Measurements from ENCODE around the gene VSTM2L.
"Not testable (repeated sequence)": the region's sequence is repeated elsewhere in the genome, so short reads cannot be mapped to it uniquely, and the experiment has no call there.

The VSTM2L gene

GRCh38 chr20:37944456-37944981 lies 41.6 kb downstream of the VSTM2L start:
- Mint-ChIP-seq H3K4me1 (no peaks in the 10 kb centered on the region), H3K27me3 (peaks cover 24% of the 10 kb centered on the region), H3K36me3 (peaks cover 12% of the 10 kb centered on the region)

DNA sequence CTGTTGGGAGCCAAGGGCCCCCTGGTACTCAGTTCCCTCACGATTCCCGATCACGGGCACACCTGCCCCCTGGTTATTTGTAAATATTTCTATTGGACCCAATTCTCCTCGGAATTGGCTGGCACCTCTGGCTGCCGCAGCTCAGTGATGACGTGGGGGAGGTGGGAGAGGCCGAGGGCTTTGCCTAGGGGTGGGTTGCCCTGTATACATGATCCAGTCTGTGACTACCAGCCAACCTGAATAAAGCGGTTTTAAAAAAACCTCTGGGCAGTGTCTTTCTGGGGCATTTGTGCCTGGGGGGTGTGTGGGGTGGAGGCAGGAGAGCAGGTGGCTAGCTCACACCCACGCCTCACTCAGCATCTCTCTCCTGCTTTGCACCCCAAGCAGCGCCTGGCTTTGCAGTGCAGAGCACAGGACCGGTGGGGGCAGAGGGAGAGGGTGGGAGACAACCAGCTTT lies 42.2 kb downstream of the VSTM2L start:
- Mint-ChIP-seq H3K36me3 (peaks cover 12% of the 10 kb centered on the region), H3K9me3 (peaks cover 12% of the 10 kb centered on the region), H3K27ac (no peak overlapping the region)

More at GRCh38 chr20:37944456-37944981, 41.6 kb downstream of the VSTM2L start:
- Mint-ChIP-seq H3K9me3 (peaks cover 12% of the 10 kb centered on the region), H3K4me3 (no peak overlapping the region), H3K27ac (no peak overlapping the region)
- ATAC-seq: peak; percentile 42

GRCh38 chr20:37946946-37947345 lies 44.0 kb downstream of the VSTM2L start:
- H3K27me3 Mint-ChIP-seq: peaks cover 18% of the 10 kb centered on the region
- H3K4me1 Mint-ChIP-seq: no peaks in the 10 kb centered on the region
- no peak overlapping the region for H3K27ac Mint-ChIP-seq
- H3K4me3 Mint-ChIP-seq: no peak overlapping the region
- H3K9me3 Mint-ChIP-seq: peaks cover 12% of the 10 kb centered on the region
- H3K36me3 Mint-ChIP-seq: peaks cover 12% of the 10 kb centered on the region
- ATAC-seq: no peak

More for the DNA sequence above, 42.2 kb downstream of the VSTM2L start:
- Mint-ChIP-seq H3K4me1 (no peaks in the 10 kb centered on the region), H3K27me3 (peaks cover 18% of the 10 kb centered on the region), H3K4me3 (no peak overlapping the region)
- ATAC-seq: no peak

GRCh38 chr20:37947943-37948342 lies 45.0 kb downstream of the VSTM2L start:
- Mint-ChIP-seq H3K27ac (no peak overlapping the region), H3K36me3 (peaks cover 12% of the 10 kb centered on the region), H3K27me3 (peaks cover 18% of the 10 kb centered on the region), H3K4me1 (no peaks in the 10 kb centered on the region), H3K4me3 (no peak overlapping the region), H3K9me3 (peaks cover 12% of the 10 kb centered on the region)
- no peak for ATAC-seq

GRCh38 chr20:37948956-37949355 lies 46.0 kb downstream of the VSTM2L start:
- H3K4me1 Mint-ChIP-seq: no peaks in the 10 kb centered on the region
- peaks cover 18% of the 10 kb centered on the region for H3K27me3 Mint-ChIP-seq
- peaks cover 12% of the 10 kb centered on the region for H3K36me3 Mint-ChIP-seq
- H3K27ac Mint-ChIP-seq: no peak overlapping the region
- H3K9me3 Mint-ChIP-seq: peaks cover 12% of the 10 kb centered on the region
- H3K4me3 Mint-ChIP-seq: no peak overlapping the region
- ATAC-seq: no peak

DNA sequence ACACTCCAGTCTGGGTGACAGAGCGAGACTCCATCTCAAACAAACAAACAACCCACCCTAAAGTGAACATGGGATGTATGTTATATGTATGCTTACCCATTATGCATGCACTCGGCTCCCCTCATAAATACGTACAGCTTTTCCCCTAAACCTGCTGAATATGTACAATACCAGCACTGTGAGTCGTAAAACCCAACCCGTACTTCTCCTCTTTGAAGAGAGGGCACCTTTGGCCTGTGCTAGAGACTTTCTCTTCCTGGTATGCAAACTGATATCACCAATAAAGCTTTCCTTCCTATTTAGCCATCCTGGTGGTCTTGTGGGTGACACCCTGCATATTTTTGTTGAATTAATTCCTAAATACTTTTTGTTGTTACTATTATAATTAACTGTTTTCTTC lies 51.3 kb downstream of the VSTM2L start:
- no peak for ATAC-seq
- no peak overlapping the region for H3K27ac Mint-ChIP-seq
- H3K9me3 Mint-ChIP-seq: no peaks in the 10 kb centered on the region
- no peaks in the 10 kb centered on the region for H3K4me1 Mint-ChIP-seq
- H3K27me3 Mint-ChIP-seq: no peaks in the 10 kb centered on the region
- H3K36me3 Mint-ChIP-seq: no peaks in the 10 kb centered on the region
- no peak overlapping the region for H3K4me3 Mint-ChIP-seq

- ATAC-seq: no peak
- H3K9me3 Mint-ChIP-seq: no peaks in the 10 kb centered on the region
These were observed 51.7 kb downstream of the VSTM2L start for GRCh38 chr20:37954626-37955025.

GRCh38 chr20:37955511-37955910 lies 52.6 kb downstream of the VSTM2L start:
- Mint-ChIP-seq H3K27ac (no peak overlapping the region), H3K9me3 (no peaks in the 10 kb centered on the region), H3K4me3 (no peak overlapping the region), H3K4me1 (no peaks in the 10 kb centered on the region), H3K36me3 (no peaks in the 10 kb centered on the region), H3K27me3 (no peaks in the 10 kb centered on the region)
- no peak for ATAC-seq

More at GRCh38 chr20:37954626-37955025, 51.7 kb downstream of the VSTM2L start:
- Mint-ChIP-seq H3K4me1 (no peaks in the 10 kb centered on the region), H3K36me3 (no peaks in the 10 kb centered on the region), H3K27me3 (no peaks in the 10 kb centered on the region), H3K4me3 (no peak overlapping the region), H3K27ac (no peak overlapping the region)

DNA sequence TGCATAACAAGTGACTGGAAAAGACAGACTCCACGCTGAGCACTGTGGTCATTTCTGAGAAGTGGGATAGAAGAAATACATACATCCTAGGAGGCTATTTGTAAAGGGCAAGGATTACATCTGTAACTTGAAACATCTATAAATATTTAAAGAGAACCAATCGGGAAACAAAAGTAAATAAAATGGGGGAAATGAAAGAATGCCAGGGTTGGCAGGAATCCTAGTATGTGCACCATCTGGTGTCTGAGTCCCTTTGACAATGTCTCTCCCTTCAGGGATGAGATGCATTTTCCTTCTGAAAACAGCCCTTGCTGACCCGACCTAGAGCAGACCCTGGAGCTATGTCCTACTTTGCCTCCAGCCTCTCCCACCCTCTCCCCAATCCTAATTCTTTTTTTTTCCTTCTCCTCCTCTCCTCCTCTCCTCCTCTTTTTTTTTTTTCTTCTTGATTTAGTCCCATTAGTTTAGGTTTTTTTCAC lies 53.2 kb downstream of the VSTM2L start:
- no peak overlapping the region for H3K4me3 Mint-ChIP-seq
- no peaks in the 10 kb centered on the region for H3K36me3 Mint-ChIP-seq
- no peaks in the 10 kb centered on the region for H3K9me3 Mint-ChIP-seq
- no peak overlapping the region for H3K27ac Mint-ChIP-seq
- ATAC-seq: no peak
- no peaks in the 10 kb centered on the region for H3K4me1 Mint-ChIP-seq
- no peaks in the 10 kb centered on the region for H3K27me3 Mint-ChIP-seq

DNA sequence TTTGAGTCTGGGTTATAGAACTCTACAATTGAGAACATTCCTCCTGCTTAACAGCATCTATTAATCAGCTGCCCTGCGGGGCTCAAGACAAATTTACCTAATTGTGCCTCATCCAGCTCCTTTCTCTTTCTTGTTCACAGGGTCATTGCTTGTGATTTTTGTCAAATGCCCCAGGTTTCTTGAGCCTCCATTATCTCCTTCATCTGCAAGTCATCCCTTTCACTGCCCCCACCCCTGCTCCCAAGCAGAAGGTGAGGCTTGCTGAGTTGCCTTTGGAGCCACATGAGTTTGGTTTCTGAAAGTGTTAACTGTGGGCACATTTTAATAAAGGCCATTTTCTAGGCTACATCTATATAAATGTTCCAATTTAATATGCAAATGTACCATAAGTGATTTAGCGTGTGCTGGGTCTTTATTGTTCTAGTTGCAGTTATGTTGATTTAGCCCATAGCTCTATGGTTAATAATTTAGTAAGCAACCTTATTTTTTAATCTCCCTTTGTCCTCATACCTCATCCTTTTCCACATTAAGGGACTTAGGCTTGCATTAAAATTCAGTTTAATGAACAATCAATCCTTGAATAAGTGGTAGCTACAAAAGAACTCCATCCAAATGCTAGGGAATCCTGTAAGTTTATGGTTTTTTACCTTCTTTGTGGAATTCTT lies 56.1 kb downstream of the VSTM2L start:
- H3K27ac Mint-ChIP-seq: no peak overlapping the region
- no peak overlapping the region for H3K4me3 Mint-ChIP-seq
- H3K4me1 Mint-ChIP-seq: no peaks in the 10 kb centered on the region
- H3K9me3 Mint-ChIP-seq: peaks cover 3% of the 10 kb centered on the region
- no peak for ATAC-seq
- H3K36me3 Mint-ChIP-seq: no peaks in the 10 kb centered on the region
- no peaks in the 10 kb centered on the region for H3K27me3 Mint-ChIP-seq

DNA sequence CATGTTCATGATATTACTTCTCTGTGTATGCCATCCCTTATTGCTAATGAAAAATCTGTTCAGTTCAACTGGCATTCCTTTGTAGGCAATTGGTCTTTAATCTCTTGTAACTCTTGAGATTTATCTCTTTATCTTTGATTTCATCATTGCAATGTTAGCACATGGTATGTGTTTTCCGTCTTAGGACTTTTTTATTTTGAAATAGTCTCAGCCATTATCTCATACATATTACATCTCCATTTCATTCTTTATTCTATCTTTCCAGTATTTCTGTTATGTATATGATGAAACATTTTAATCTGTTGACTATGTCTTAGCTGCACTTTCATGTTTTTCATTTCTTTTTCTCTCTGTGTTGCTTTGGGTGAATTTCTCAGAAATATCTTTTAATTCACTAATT lies 58.1 kb downstream of the VSTM2L start:
- no peak for ATAC-seq
- Mint-ChIP-seq H3K9me3 (peaks cover 13% of the 10 kb centered on the region), H3K4me1 (no peaks in the 10 kb centered on the region), H3K36me3 (peaks cover 1% of the 10 kb centered on the region), H3K27me3 (peaks cover 3% of the 10 kb centered on the region), H3K4me3 (no peak overlapping the region), H3K27ac (no peak overlapping the region)

GRCh38 chr20:37963483-37963882 lies 60.6 kb downstream of the VSTM2L start:
- Mint-ChIP-seq H3K27me3 (peaks cover 13% of the 10 kb centered on the region), H3K36me3 (peaks cover 12% of the 10 kb centered on the region), H3K9me3 (peaks cover 26% of the 10 kb centered on the region)
- ATAC-seq, H3K4me3 Mint-ChIP-seq, H3K27ac Mint-ChIP-seq, H3K4me1 Mint-ChIP-seq: not testable (repeated sequence)

DNA sequence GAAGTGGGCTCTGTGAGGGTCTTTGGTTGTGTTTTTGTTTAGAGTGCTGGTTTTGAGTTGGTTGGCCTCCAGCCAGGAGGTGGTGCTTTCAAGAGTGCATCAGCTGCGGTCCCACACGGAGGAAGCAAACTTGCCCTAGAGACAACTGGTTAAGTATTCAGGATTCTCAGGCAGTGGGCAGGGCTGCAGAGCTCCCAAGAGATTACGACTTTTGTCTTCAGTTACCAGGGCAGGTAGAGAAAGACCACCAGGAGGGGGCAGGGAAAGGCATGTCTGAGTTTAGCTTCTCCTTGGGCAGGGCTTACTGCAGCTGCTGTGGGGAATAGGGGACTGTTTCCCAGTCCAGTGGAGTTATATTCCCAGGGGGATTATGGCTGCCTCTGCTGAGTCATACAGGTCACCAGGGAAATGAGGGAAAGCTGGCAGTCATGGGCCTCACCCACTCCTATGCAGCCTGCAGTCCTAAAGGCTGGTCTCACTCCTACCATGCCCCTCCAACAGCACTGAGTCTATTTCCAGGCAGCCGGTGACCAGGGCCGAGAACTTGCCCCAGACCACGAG lies 66.0 kb downstream of the VSTM2L start:
- ATAC-seq: no peak
- Mint-ChIP-seq H3K36me3 (peaks cover 53% of the 10 kb centered on the region), H3K9me3 (peaks cover 29% of the 10 kb centered on the region), H3K4me1 (no peaks in the 10 kb centered on the region), H3K4me3 (no peak overlapping the region), H3K27ac (no peak overlapping the region), H3K27me3 (peaks cover 20% of the 10 kb centered on the region)

GRCh38 chr20:37969949-37970855 lies 67.3 kb downstream of the VSTM2L start:
- H3K4me3 Mint-ChIP-seq: no peak overlapping the region
- ATAC-seq: no peak
- peaks cover 19% of the 10 kb centered on the region for H3K9me3 Mint-ChIP-seq
- H3K27me3 Mint-ChIP-seq: peaks cover 20% of the 10 kb centered on the region
- H3K4me1 Mint-ChIP-seq: no peaks in the 10 kb centered on the region
- peaks cover 53% of the 10 kb centered on the region for H3K36me3 Mint-ChIP-seq
- no peak overlapping the region for H3K27ac Mint-ChIP-seq

GRCh38 chr20:37970856-37971245 lies 67.9 kb downstream of the VSTM2L start:
- Mint-ChIP-seq H3K27ac (no peak overlapping the region), H3K9me3 (peaks cover 19% of the 10 kb centered on the region), H3K36me3 (peaks cover 54% of the 10 kb centered on the region)

More at GRCh38 chr20:37970856-37971245, 67.9 kb downstream of the VSTM2L start:
- peaks cover 19% of the 10 kb centered on the region for H3K27me3 Mint-ChIP-seq
- no peak overlapping the region for H3K4me3 Mint-ChIP-seq
- no peaks in the 10 kb centered on the region for H3K4me1 Mint-ChIP-seq
- ATAC-seq: no peak

Data from stimulated activated memory B cell treated with anti-CD40 and anti-IgM and Interleukin-4, amounts not matched to agents 10 μg/mL and 1 μg/mL and 100 μg/mL, for 72 hours (primary cell).